ENCODE measurements around the gene ITGB5. TPM values are rescaled to one million over a fixed set of nuclear protein-coding genes. Genes with fewer than 3 reads are reported as not detected.

ITGB5 gene
- total and polyA plus RNA-seq, 2 donors (not counting 3 experiments of a cell fraction or from before 2014, with no cell fraction given) = 144 to 170 TPM

GRCh38 chr3:124748560-124749198 is 138.5 kb downstream of the ITGB5 start:
- Histone ChIP-seq H2AFZ (ENCODE audit: low read depth, low read length) (no peak overlapping the region), H3K4me2 (ENCODE audit: insufficient read depth, low read length) (no peak overlapping the region), H3K4me1 (ENCODE audit: control insufficient read depth, extremely low read depth, insufficient read depth, low read length) (no peaks in the 10 kb centered on the region), H3K9me3 (replicated peaks; ENCODE audit: control insufficient read depth, insufficient read depth, low read length) (no peaks in the 10 kb centered on the region), H3K27ac (ENCODE audit: insufficient read depth, low read depth, low read length) (no peak overlapping the region), H4K20me1 (replicated peaks; ENCODE audit: control insufficient read depth, extremely low read depth, insufficient read depth, low read length) (no peaks in the 10 kb centered on the region), H3K36me3 (ENCODE audit: control insufficient read depth in 2 of 2, extremely low read depth in 1 of 2, insufficient read depth in 2 of 2, low read length in 2 of 2) (peaks cover 0 to 4% of the 10 kb centered on the region in 2 experiments), H3K27me3 (ENCODE audit: control insufficient read depth in 2 of 2, insufficient read depth in 2 of 2, low read length in 2 of 2) (no peaks in the 10 kb centered on the region), H3K4me3 (replicated peaks in 1 of 3; ENCODE audit: insufficient read depth in 1 of 3, low read depth in 1 of 3, low read length in 3 of 3) (no peak overlapping the region), H3K79me2 (ENCODE audit: control insufficient read depth, insufficient read depth, low read length) (no peaks in the 10 kb centered on the region), H3K9me1 (replicated peaks; ENCODE audit: control insufficient read depth, extremely low read depth, insufficient read depth, low read length) (no peaks in the 10 kb centered on the region), H3K9ac (replicated peaks; ENCODE audit: extremely low read depth, insufficient read depth, low read length) (no peak overlapping the region)
- ChIA-PET CTCF (interaction anchor here (0.9 kb wide), 1 partner anchor 152 kb away, joined by 3 read pairs; no protein-coding TSS in a partner anchor), POLR2A (no interaction called here)
- intact Hi-C loops (cut with micrococcal nuclease) (no loop called here), dilution Hi-C loops (cut with MboI; ENCODE audit: extremely low pct_ligation_motif_present, low sequenced_read_pairs) (no loop called here)
- DNase-seq (ENCODE audit: low read depth, low spot score) (no peak), FAIRE-seq (no peak)
- TF ChIP-seq EZH2 (IDR thresholded peaks at IDR 0.05; ENCODE audit: borderline replicate concordance, low read depth, low read length, severe bottlenecking) = no peak
- no peak for TF ChIP-seq POLR2AphosphoS5 (IDR thresholded peaks at IDR 0.05; ENCODE audit: insufficient read depth, low read depth, low read length)
- TF ChIP-seq POLR2A (IDR thresholded peaks at IDR 0.05; ENCODE audit: low read depth, low read length) = peak; percentile 27
- no peak for TF ChIP-seq CTCF (IDR thresholded peaks at IDR 0.05; ENCODE audit: extremely low read depth in 1 of 2, insufficient read depth in 1 of 2, low read depth in 1 of 2, low read length in 2 of 2)
- no TSS peak for BruUV-seq (replicated peaks)

Measured in endothelial cell of umbilical vein (primary cell).